HepG2 (cell line): ENCODE results near the gene SNAP29. TPM values are rescaled to one million over a fixed set of nuclear protein-coding genes. Genes with fewer than 3 reads are reported as not detected.

Experiments
- GLMP ChIP-seq: sonication (generic); formaldehyde crosslinking; IDR thresholded peaks from 2 replicates; pipeline ENCODE4 v1.9.0; 2021; ENCODE audit warnings: missing genetic modification reagents, mild to moderate bottlenecking, borderline replicate concordance
- KLF16 ChIP-seq, 2 experiments: sonication (generic) in 1 of 2; formaldehyde crosslinking in 1 of 2; IDR thresholded peaks; 2 replicates each; pipeline versions ENCODE4 v1.6.1 to v1.8.0; 2016 to 2023; ENCODE audit warnings: missing genetic modification reagents in 2 of 2, missing compliant biosample characterization in 1 of 2
- MEF2D ChIP-seq: sonication (generic); formaldehyde crosslinking; IDR thresholded peaks from 2 replicates; pipeline ENCODE4 v1.5.1; 2020; ENCODE audit warnings: mild to moderate bottlenecking, missing genetic modification reagents
- PBX2 ChIP-seq: IDR thresholded peaks from 2 replicates; pipeline ENCODE4 v1.6.1; 2016; ENCODE audit warnings: control low read depth
- RFXANK ChIP-seq: IDR thresholded peaks from 2 replicates; pipeline ENCODE4 v1.6.1; 2016
- SIN3A ChIP-seq: IDR thresholded peaks from 2 replicates; pipeline ENCODE4 v1.6.1; 2011; ENCODE audit warnings: low read depth, mild to moderate bottlenecking, control low read depth, low read length, borderline replicate concordance
- SNAPC4 ChIP-seq: sonication (generic); formaldehyde crosslinking; IDR thresholded peaks from 2 replicates; pipeline ENCODE4 v1.4.0; 2020; ENCODE audit warnings: mild to moderate bottlenecking, missing genetic modification reagents
- ZBTB25 ChIP-seq: IDR thresholded peaks from 2 replicates; pipeline ENCODE4 v1.6.1; 2018; ENCODE audit warnings: missing genetic modification reagents
- ZBTB3 ChIP-seq: sonication (generic); formaldehyde crosslinking; IDR thresholded peaks from 2 replicates; pipeline ENCODE4 v1.4.0; 2020; ENCODE audit warnings: low read depth, mild to moderate bottlenecking, moderate library complexity, missing genetic modification reagents, borderline replicate concordance
- ZNF136 ChIP-seq: sonication (generic); formaldehyde crosslinking; IDR thresholded peaks from 2 replicates; pipeline ENCODE4 v1.8.1; 2022; ENCODE audit warnings: low read depth, mild to moderate bottlenecking, moderate library complexity, missing genetic modification reagents
- ZNF281 ChIP-seq: sonication (generic); formaldehyde crosslinking; IDR thresholded peaks from 2 replicates; pipeline ENCODE4 v1.4.0; 2020; ENCODE audit warnings: missing genetic modification reagents, borderline replicate concordance
- ZNF33A ChIP-seq: sonication (generic); formaldehyde crosslinking; IDR thresholded peaks from 2 replicates; pipeline ENCODE4 v1.5.1; 2020; ENCODE audit warnings: missing genetic modification reagents, mild to moderate bottlenecking, moderate library complexity, borderline replicate concordance
- ZNF503 ChIP-seq: sonication (generic); formaldehyde crosslinking; IDR thresholded peaks from 2 replicates; pipeline ENCODE4 v1.4.0; 2020; ENCODE audit warnings: missing genetic modification reagents
- polyA plus RNA-seq, 8 experiments: library from polyadenylated mRNA; depleted of rRNA in 3 of 8; stranded (reverse) in 7 of 8; unstranded in 1 of 8; fragments of >200 nt; fragmentation: Illumina TruSeq in 4 of 8; extraction: Trizol in 4 of 8; gene quantifications; 2 replicates each; pipeline versions ENCODE4 v1.2.1 to v1.2.3, GENCODE V29; 2011 to 2016; ENCODE audit warnings: low read depth in 4 of 8, missing spikeins in 1 of 8, mixed read lengths in 1 of 8; ENCODE audit not compliant: insufficient read depth in 1 of 8
- total RNA-seq, 5 experiments: library from RNA; depleted of rRNA; stranded (reverse); fragments of >200 nt; fragmentation: Illumina TruSeq; extraction: Trizol; gene quantifications; 2 replicates each; pipeline ENCODE4 v1.2.3, GENCODE V29; 2016; ENCODE audit warnings: low read depth in 1 of 5

SNAP29 gene
- total and polyA plus RNA-seq, 2 of the 13 experiments (the other 11 are each of a cell fraction or from before 2014, with no cell fraction given), result 12.3 to 30.7 TPM

GRCh38 chr22:20916916-20917810, 58.4 kb downstream of the SNAP29 start, which contains the start of gene CRKL (continued):
- TF ChIP-seq ZNF33A (CRISPR knock-in tag), result 0 out of 2 replicates have a peak, but pooled peaks have one; percentile 55
- TF ChIP-seq GLMP (CRISPR knock-in tag), result no peak
- peak; percentile 79; the same call in 1 of the 2 replicates for TF ChIP-seq ZBTB25
- peak; percentile 79; the same call in 1 of the 2 replicates for TF ChIP-seq SNAPC4 (CRISPR knock-in tag)
- TF ChIP-seq MEF2D (CRISPR knock-in tag), result peak; percentile 58; the same call in 1 of the 2 replicates
- peak in 1 of 2 experiments; percentile 97; a peak in 2 of 4 replicates for TF ChIP-seq KLF16 (CRISPR knock-in tag; IDR thresholded peaks at IDR 0.05)
- no peak for TF ChIP-seq ZNF136 (CRISPR knock-in tag)
- TF ChIP-seq RFXANK (CRISPR knock-in tag), result peak; percentile 83; the same call in 1 of the 2 replicates
- TF ChIP-seq ZBTB3, result 0 out of 2 replicates have a peak, but pooled peaks have one; percentile 57
- peak; percentile 43; the same call in 1 of the 2 replicates for TF ChIP-seq ZNF503 (CRISPR knock-in tag)
- TF ChIP-seq PBX2 (CRISPR knock-in tag), result no peak
- TF ChIP-seq SIN3A, result peak; percentile 96
- 0 out of 2 replicates have a peak, but pooled peaks have one; percentile 55 for TF ChIP-seq ZNF281 (CRISPR knock-in tag)
